SIG-M5 (cell line): ENCODE results near the gene PLPP3.

Experiments
- DNase-seq: peaks from one replicate; lab custom pipeline; 2025; lab: John Stamatoyannopoulos, UW

The PLPP3 gene

GRCh38 chr1:56496821-56497772 lies 82.3 kb downstream of the PLPP3 start:
- DNase-seq, result no peak

DNA sequence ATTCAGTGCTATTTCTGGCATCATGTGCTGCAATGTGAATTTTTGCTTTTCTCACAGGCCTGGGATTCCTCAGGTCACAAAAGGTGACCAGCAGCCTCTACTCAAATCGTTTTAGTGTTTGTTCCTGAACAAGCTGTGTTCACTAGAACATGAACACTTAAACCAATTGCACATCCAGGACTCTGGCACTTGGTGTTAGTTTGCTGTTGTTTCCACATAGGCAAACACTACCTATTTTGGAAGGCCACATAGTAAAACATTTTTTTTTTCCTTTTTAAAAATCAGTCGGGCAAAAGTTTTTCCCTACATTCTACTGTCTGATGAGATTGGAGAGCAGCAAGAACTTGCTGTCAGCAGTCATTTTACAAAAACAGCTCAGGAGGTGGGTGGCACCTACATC lies 83.2 kb downstream of the PLPP3 start:
- DNase-seq, result no peak

GRCh38 chr1:56495538-56495937 lies 83.8 kb downstream of the PLPP3 start:
- DNase-seq, result no peak

GRCh38 chr1:56494306-56494705 lies 85.1 kb downstream of the PLPP3 start:
- DNase-seq, result no peak

DNA sequence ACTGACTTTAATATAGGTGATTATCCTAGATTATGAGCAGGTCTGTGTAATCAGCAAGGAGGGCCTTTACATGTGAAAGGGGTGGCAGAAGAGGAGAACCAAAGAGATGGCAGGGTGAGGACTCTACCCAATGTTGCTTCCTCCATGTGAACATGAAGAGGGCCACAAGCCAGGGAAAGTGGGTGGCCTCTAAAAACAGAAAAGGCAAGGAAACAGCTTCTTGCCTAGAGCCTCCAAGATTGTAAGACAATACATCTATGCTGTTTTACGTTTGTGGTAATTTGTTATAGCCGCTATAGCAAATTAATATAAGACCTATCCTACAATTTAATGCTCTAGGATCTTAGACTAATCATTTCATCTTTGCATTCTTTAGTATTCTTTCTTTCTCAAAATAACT lies 85.5 kb downstream of the PLPP3 start:
- DNase-seq, result no peak

- DNase-seq, result no peak
Observed at GRCh38 chr1:56491441-56491840, 87.9 kb downstream of the PLPP3 start.

- DNase-seq, result no peak
Observed at GRCh38 chr1:56490619-56491018, 88.7 kb downstream of the PLPP3 start.

GRCh38 chr1:56489695-56490094 lies 89.7 kb downstream of the PLPP3 start:
- DNase-seq, result no peak

DNA sequence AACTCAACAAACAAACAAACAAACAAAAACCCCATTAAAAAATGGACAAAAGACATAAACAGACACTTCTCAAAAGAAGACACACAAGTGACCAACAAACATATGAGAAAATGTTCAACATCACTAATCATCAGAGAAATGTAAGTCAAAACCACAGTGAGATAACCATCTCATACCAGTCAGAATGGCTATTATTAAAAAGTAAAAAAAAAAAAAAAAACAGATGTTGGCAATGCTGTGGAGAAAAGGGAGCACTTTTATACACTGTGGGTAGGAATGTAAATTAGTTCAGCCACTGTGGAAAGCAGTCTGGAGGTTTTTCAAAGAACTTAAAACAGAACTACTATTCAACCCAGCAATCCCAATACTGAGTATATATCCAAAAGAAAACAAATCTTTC lies 94.7 kb downstream of the PLPP3 start:
- no peak for DNase-seq

GRCh38 chr1:56483104-56483503 lies 96.3 kb downstream of the PLPP3 start:
- no peak for DNase-seq

GRCh38 chr1:56482486-56482885 lies 96.9 kb downstream of the PLPP3 start:
- DNase-seq, result no peak

- no peak for DNase-seq
Observed at GRCh38 chr1:56481140-56481694, 98.1 kb downstream of the PLPP3 start.

GRCh38 chr1:56478734-56479133 lies 100.6 kb downstream of the PLPP3 start:
- no peak for DNase-seq

- no peak for DNase-seq
Observed at GRCh38 chr1:56477164-56478111, 101.9 kb downstream of the PLPP3 start.

DNA sequence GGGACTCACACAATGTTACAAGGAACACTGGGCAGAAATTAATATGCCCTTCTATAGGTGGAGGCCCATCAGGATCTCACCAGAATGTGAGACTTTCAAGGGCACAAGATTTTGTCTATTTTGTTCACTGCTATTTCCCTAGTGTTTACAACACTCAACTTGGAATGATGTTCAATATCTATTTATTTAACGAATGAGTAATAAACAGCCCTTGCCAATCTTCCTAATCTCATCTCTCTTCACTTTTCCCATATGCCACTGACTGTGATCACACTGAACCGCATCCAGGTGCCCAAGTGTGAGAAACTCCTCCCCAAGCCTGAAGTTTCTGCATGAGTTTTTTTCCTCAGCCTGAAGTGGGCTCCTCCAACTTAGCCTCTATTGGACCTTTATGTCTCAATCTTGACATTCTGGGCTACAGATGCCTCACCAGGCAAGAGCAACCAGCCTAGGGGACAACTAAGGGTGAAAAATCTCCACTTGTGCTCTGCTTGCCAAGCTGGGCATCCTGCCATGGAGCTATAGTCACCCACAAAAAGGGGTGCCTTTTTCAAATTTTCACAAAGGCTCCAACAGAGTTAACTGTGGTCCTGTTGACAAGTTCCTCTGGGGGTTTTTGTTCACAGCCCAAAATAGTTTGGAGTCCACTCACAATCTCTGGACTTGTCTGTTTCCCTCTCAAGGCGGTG lies 105.6 kb downstream of the PLPP3 start:
- DNase-seq, result no peak

- DNase-seq, result no peak
Observed at GRCh38 chr1:56472860-56473259, 106.5 kb downstream of the PLPP3 start.

DNA sequence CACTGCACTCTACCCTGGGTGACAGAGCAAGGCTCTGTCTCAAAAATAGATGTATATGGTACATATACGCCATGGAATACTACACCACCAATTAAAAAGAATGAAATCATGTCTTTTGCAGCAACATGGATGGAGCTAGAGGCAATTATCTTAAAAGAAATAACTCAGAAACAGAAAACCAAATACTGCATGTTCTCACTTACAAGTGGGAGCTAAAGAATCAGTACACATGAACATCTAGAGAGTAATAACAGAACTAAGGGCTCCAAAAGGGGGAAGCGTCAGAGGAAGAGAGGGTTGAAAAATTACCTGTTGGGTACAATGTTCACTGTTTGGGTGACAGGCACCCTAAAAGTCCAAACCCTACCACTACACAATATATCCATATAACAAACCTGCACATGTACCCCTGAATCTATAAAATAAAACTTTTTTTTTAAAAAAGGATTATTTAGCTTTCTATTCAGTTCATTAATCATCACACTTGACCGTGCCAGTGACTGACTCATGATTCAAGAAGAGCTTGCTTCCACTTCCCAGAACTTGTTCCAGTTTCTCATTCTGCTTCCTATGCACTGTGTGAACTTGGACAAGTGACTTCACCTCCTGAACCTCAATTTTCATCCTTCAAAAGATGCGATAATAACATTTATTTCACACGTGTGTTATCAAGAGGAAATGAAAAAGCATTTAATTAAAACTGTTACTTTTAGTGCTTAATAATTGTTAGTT lies 109.6 kb downstream of the PLPP3 start:
- DNase-seq, result no peak

DNA sequence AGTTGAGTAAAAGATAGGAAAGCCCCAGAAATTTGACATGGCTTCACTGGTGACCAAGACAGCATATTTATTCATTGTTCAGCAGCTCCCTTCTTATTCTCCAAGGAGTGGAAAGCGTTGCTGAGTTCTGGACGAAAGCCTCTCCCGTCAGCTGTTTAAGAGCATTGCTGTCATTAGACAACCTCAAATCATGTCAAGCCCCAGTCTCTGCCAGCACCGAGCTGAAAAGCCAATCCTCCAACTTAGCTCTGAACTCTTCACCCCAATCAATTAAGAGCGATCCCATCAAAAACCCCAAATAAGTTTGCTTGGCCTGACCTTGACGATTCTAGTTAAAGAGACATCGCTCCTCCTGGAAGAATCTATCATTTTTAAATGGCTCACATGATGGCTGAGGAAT lies 110.8 kb downstream of the PLPP3 start:
- DNase-seq, result no peak

DNA sequence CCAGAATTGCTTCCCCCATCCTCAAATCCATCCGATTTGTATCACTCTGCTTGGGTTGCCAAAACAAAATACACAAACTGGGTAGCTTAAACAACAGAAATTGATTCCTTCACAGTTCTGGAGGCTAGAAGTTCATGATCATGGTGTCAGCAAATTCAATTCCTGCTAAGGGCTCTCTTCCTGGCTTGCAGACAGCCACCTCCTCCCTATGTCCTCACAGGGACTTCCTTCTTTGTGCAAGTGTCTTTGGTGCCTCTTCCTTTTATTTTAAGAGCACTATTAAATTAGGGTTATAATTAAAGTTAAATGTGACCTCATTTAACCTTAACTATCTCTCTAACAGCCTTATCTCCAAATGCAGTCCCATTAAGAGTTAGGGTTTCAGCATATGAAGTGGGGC lies 112.8 kb downstream of the PLPP3 start:
- DNase-seq, result no peak

GRCh38 chr1:56464294-56464693 lies 115.1 kb downstream of the PLPP3 start:
- DNase-seq, result no peak

- DNase-seq, result no peak
Observed at GRCh38 chr1:56463376-56463775, 116.0 kb downstream of the PLPP3 start.
